Measurements from ENCODE around the gene ATF5.

The ATF5 gene

DNA sequence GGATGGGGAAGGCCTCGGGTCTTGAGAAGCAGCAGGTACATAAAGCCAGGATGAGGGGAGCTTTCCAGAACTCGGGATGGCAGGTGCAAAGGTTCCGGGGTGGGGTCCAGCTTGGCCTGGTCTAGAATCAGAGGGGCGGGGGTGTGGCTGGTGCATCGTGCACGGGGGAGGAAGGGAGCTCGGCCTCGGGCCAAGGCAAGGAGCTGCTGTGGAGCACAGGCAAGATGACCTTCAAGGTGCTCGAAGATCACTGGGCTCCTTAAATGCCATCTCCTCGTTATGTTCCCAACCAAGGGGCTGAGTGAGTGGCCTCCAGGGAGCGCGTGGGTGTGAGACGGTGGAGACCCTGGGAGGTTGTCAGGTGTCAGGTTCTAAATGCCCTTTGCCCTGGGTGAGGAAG is 48.1 kb downstream of the ATF5 start:
- DNase-seq: no peak

DNA sequence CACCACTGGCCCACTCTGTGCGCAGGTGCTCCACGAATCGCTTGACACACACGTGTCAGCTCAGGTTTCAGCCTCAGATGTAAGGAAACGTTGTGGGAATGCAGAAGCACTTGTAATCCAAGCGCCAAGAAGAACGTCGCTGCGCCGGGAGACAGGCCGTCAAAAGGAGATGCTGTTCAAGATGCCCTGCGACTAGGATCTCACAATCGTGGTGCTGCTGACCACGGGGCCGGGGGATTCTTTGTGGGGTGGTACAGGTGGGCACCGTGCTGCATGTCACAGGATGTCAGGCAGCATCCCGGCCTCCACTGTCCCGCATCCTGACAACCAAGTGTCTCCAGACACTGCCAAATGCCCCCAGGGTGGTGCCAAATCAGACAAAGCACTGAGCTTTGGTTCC is 48.9 kb downstream of the ATF5 start:
- no peak for DNase-seq

GRCh38 chr19:49978324-49978723 is 49.3 kb downstream of the ATF5 start:
- no peak for DNase-seq

- DNase-seq: no peak
Measured at GRCh38 chr19:49981603-49982593, 52.9 kb downstream of the ATF5 start.
